GM12878 (cell line): Measurements from ENCODE around the gene ZCCHC4. TPM values are rescaled to one million over a fixed set of nuclear protein-coding genes. Genes with fewer than 3 reads are reported as not detected.

ENCODE experiments used
- ATAC-seq: fragments of 200-7000 bp; cut with Tn5 transposase; 3 replicates; pipeline ENCODE4 v1.9.1; 2020; ENCODE audit warnings: mild to moderate bottlenecking, moderate library complexity
- BruUV-seq: library from RNA; stranded (reverse); fragments of 400-500 nt; replicated peaks from 2 replicates; lab custom pipeline; 2021; lab: Mats Ljungman, UMichigan
- CTCF ChIA-PET: fragments of 300-600 bp; sonication (Branson Sonifier 250); formaldehyde crosslinking; extraction: SDS; loops from one replicate; lab custom pipeline; 2021; ENCODE audit warnings: inconsistent platforms; lab: Yijun Ruan, JAX
- POLR2A ChIA-PET: fragments of 350-600 bp; formaldehyde crosslinking; extraction: SDS; loops from one replicate; lab custom pipeline; 2021; ENCODE audit warnings: inconsistent platforms; lab: Charles Lee
- RAD21 ChIA-PET: fragments of 300-600 bp; sonication (Branson Sonifier 250); formaldehyde crosslinking; loops from one replicate; lab custom pipeline; 2023; ENCODE audit warnings: antibody characterized with exemption; ENCODE audit not compliant: unreplicated experiment; lab: Charles Lee
- SMC1A ChIA-PET: fragments of 300-600 bp; sonication (Branson Sonifier 250); formaldehyde crosslinking; loops from one replicate; lab custom pipeline; 2023; ENCODE audit not compliant: unreplicated experiment, uncharacterized antibody; lab: Charles Lee
- DNase-seq: peaks from one replicate; pipeline ENCODE4 v3.0.0-alpha.2; 2011; ENCODE audit warnings: low read depth, low spot score
- FAIRE-seq: peaks from 3 replicates; lab custom pipeline; 2011; peaks lifted over from hg19 to GRCh38; lab: Jason Lieb, UNC
- H2AFZ ChIP-seq: 2 replicates; pipeline ENCODE4 v1.6.0; 2011; ENCODE audit warnings: low read depth, low read length, control low read depth; ENCODE audit not compliant: control insufficient read depth
- H3K27ac ChIP-seq: 2 replicates; pipeline ENCODE4 v1.5.1; 2011; ENCODE audit warnings: control low read depth; ENCODE audit not compliant: control insufficient read depth, insufficient read depth
- H3K27me3 ChIP-seq, 2 experiments: replicated peaks in 1 of 2; 2 replicates each; pipeline versions ENCODE4 v1.6.0 to v1.6.1; 2011; ENCODE audit warnings: low read length in 1 of 2; ENCODE audit not compliant: control insufficient read depth in 2 of 2, insufficient read depth in 2 of 2
- H3K36me3 ChIP-seq, 2 experiments: 2 replicates each; pipeline ENCODE4 v1.5.1; 2011; ENCODE audit warnings: low read length in 1 of 2; ENCODE audit not compliant: control insufficient read depth in 2 of 2, insufficient read depth in 2 of 2
- H3K4me1 ChIP-seq: 2 replicates; pipeline ENCODE4 v1.6.1; 2011; ENCODE audit warnings: mild to moderate bottlenecking, low read length, moderate library complexity, mixed read lengths; ENCODE audit not compliant: control insufficient read depth, insufficient read depth
- H3K4me2 ChIP-seq: 2 replicates; pipeline ENCODE4 v1.6.0; 2011; ENCODE audit warnings: control low read depth; ENCODE audit not compliant: control insufficient read depth, insufficient read depth
- H3K4me3 ChIP-seq: fragments of 200-600 bp; sonication (generic); 2 replicates; pipeline ENCODE4 v1.5.1; 2016
- H3K79me2 ChIP-seq: 2 replicates; pipeline ENCODE4 v1.6.0; 2011; ENCODE audit warnings: low read length; ENCODE audit not compliant: control insufficient read depth, insufficient read depth
- H3K9ac ChIP-seq: 2 replicates; pipeline ENCODE4 v1.8.0; 2011; ENCODE audit warnings: low read length, control low read depth, mixed read lengths; ENCODE audit not compliant: control insufficient read depth, insufficient read depth
- H3K9me3 ChIP-seq: replicated peaks from 3 replicates; pipeline ENCODE4 v1.5.1; 2011; ENCODE audit warnings: mild to moderate bottlenecking, low read length; ENCODE audit not compliant: control insufficient read depth, insufficient read depth
- H4K20me1 ChIP-seq: 2 replicates; pipeline ENCODE4 v1.6.0; 2011; ENCODE audit not compliant: control insufficient read depth, insufficient read depth
- MAX ChIP-seq: IDR thresholded peaks from 2 replicates; pipeline ENCODE4 v1.6.1; 2012; ENCODE audit warnings: low read depth, low read length, improper control_type of control experiment
- WGBS: methylation state at CpG from one replicate; pipeline ENCODE4 v1.1.6; 2016; ENCODE audit warnings: low lambda C conversion rate; ENCODE audit not compliant: insufficient replicate concordance, insufficient coverage; ENCODE audit errors: missing lambda C conversion rate; 5-methylcytosine and 5-hydroxymethylcytosine counted together
- in situ Hi-C: fragments of 300-500 bp; cut with MboI; formaldehyde crosslinking; loops from 9 replicates; pipeline ENCODE4 v1.14.3; 2018; ENCODE audit warnings: mixed read lengths
- intact Hi-C: fragments of 100-400 bp; cut with micrococcal nuclease; formaldehyde crosslinking; loops from one replicate; pipeline ENCODE4 v1.14.2; 2022; ENCODE audit not compliant: unreplicated experiment
- polyA plus RNA-seq, 11 experiments: library from polyadenylated mRNA; depleted of rRNA in 4 of 11; unstranded in 6 of 11; stranded (reverse) in 5 of 11; fragments of >200 nt; fragmentation: Nextera tagmentation in 4 of 11; fragmentation: Illumina TruSeq in 1 of 11; extraction: Ambion mirVana in 4 of 11; extraction: Trizol in 1 of 11; gene quantifications; 1 replicate in 1 of 11; 2 replicates in 10 of 11; pipeline versions ENCODE4 v1.2.1 to v1.2.3, GENCODE V29; 2011 to 2016; ENCODE audit warnings: inconsistent platforms in 2 of 11, missing spikeins in 2 of 11, low read depth in 1 of 11
- total RNA-seq, 4 experiments: library from RNA; depleted of rRNA in 3 of 4; stranded (reverse); fragments of >200 nt in 3 of 4; fragmentation: Illumina TruSeq in 1 of 4; extraction: Trizol in 1 of 4; gene quantifications; 2 replicates each; pipeline versions ENCODE4 v1.2.1 to v1.2.3, GENCODE V29; 2013 to 2021

ZCCHC4 gene
- total and polyA plus RNA-seq, 10 of the 15 experiments (the other 5 are each of a cell fraction or from before 2014, with no cell fraction given) = 3.2 to 17.7 (median 12.7) TPM

GRCh38 chr4:25417014-25417413, 104.4 kb downstream of the ZCCHC4 start:
- peaks cover 0 to 10% of the 10 kb centered on the region in 2 experiments; a peak in 3 of 4 replicates for H3K36me3 ChIP-seq
- no peak for FAIRE-seq
- no peak overlapping the region for H3K9ac ChIP-seq
- no peak overlapping the region for H3K4me2 ChIP-seq
- TF ChIP-seq MAX = no peak
- BruUV-seq = no TSS peak
- ChIA-PET POLR2A (interaction anchor here (0.7 kb wide), 1 partner anchor 187 kb away, joined by 3 read pairs; no protein-coding TSS in a partner anchor), RAD21 (no interaction called here), CTCF (interaction anchor here (0.8 to 1.7 kb wide), 2 partner anchors 9 to 350 kb away, joined by 3 read pairs; no protein-coding TSS in a partner anchor), SMC1A (no interaction called here)
- no peak for ATAC-seq
- no peak overlapping the region for H3K4me3 ChIP-seq
- no peak overlapping the region for H2AFZ ChIP-seq
- H3K9me3 ChIP-seq = no peaks in the 10 kb centered on the region
- in situ Hi-C loops (no loop called here), intact Hi-C loops (no loop called here)
- H3K27ac ChIP-seq = no peak overlapping the region
- H3K4me1 ChIP-seq = peaks cover 3% of the 10 kb centered on the region; the same call in 1 of the 2 replicates
- 83% methylated on average over 1 of the region's 2 CpGs for WGBS
- no peaks in the 10 kb centered on the region for H3K27me3 ChIP-seq
- H4K20me1 ChIP-seq = no peaks in the 10 kb centered on the region
- DNase-seq = no peak
- no peaks in the 10 kb centered on the region for H3K79me2 ChIP-seq

Other genes starting within 250 kb of the ZCCHC4 start
- gene SEPSECS, start 152.3 kb upstream of the ZCCHC4 start, total RNA-seq (2014; rRNA removed) = 7.4 and 7.6 TPM in 2 replicates
- 7.1 and 7.8 TPM in 2 replicates for gene SEPSECS, start 152.3 kb upstream of the ZCCHC4 start, total RNA-seq (2014; rRNA removed; fragmentation: Illumina TruSeq; extraction: Trizol)
- 7.1 and 7.2 TPM in 2 replicates for gene SEPSECS, start 152.3 kb upstream of the ZCCHC4 start, total RNA-seq (2021)
- 15.8 and 20.8 TPM in 2 replicates for gene SEPSECS, start 152.3 kb upstream of the ZCCHC4 start, polyA plus RNA-seq (2011; rRNA removed)
- 5.8 and 6.6 TPM in 2 replicates for gene SEPSECS, start 152.3 kb upstream of the ZCCHC4 start, polyA plus RNA-seq (2014; fragmentation: Illumina TruSeq; extraction: Trizol)
- 1 to 10 TPM; 2.8 to 2.9 TPM for gene SEPSECS, start 152.3 kb upstream of the ZCCHC4 start, polyA plus RNA-seq (2014; fragmentation: Nextera tagmentation; extraction: Ambion mirVana)
- gene SEPSECS, start 152.3 kb upstream of the ZCCHC4 start, polyA plus RNA-seq (2014; rRNA removed) = 5.1 and 5.5 TPM in 2 replicates
- gene SEPSECS, start 152.3 kb upstream of the ZCCHC4 start, polyA plus RNA-seq (2016; fragmentation: Nextera tagmentation; extraction: Ambion mirVana) = 1 to 10 TPM; 8.1 to 8.6 TPM
- 46.0 and 57.8 TPM in 2 replicates for gene PI4K2B, start 78.7 kb upstream of the ZCCHC4 start, total RNA-seq (2014; rRNA removed)
- gene PI4K2B, start 78.7 kb upstream of the ZCCHC4 start, total RNA-seq (2014; rRNA removed; fragmentation: Illumina TruSeq; extraction: Trizol) = 52.0 and 52.5 TPM in 2 replicates
- 41.2 and 44.9 TPM in 2 replicates for gene PI4K2B, start 78.7 kb upstream of the ZCCHC4 start, total RNA-seq (2021)
- 37.5 and 72.8 TPM in 2 replicates for gene PI4K2B, start 78.7 kb upstream of the ZCCHC4 start, polyA plus RNA-seq (2011; rRNA removed)
- 40.1 and 58.6 TPM in 2 replicates for gene PI4K2B, start 78.7 kb upstream of the ZCCHC4 start, polyA plus RNA-seq (2014; fragmentation: Illumina TruSeq; extraction: Trizol)
- 10 to 100 TPM; 12.9 to 18.2 TPM for gene PI4K2B, start 78.7 kb upstream of the ZCCHC4 start, polyA plus RNA-seq (2014; fragmentation: Nextera tagmentation; extraction: Ambion mirVana)
- gene PI4K2B, start 78.7 kb upstream of the ZCCHC4 start, polyA plus RNA-seq (2014; rRNA removed) = 28.0 and 32.6 TPM in 2 replicates
- 10 to 100 TPM; 50.0 to 55.3 TPM for gene PI4K2B, start 78.7 kb upstream of the ZCCHC4 start, polyA plus RNA-seq (2016; fragmentation: Nextera tagmentation; extraction: Ambion mirVana)
- 27.8 and 29.8 TPM in 2 replicates for gene ANAPC4, start 64.5 kb downstream of the ZCCHC4 start, total RNA-seq (2014; rRNA removed)
- gene ANAPC4, start 64.5 kb downstream of the ZCCHC4 start, total RNA-seq (2014; rRNA removed; fragmentation: Illumina TruSeq; extraction: Trizol) = 31.5 and 36.2 TPM in 2 replicates
- gene ANAPC4, start 64.5 kb downstream of the ZCCHC4 start, total RNA-seq (2021) = 27.6 and 28.2 TPM in 2 replicates
- 31.6 and 58.9 TPM in 2 replicates for gene ANAPC4, start 64.5 kb downstream of the ZCCHC4 start, polyA plus RNA-seq (2011; rRNA removed)
- gene ANAPC4, start 64.5 kb downstream of the ZCCHC4 start, polyA plus RNA-seq (2014; fragmentation: Illumina TruSeq; extraction: Trizol) = 40.1 and 51.2 TPM in 2 replicates
- 10 to 100 TPM; 16.3 to 17.0 TPM for gene ANAPC4, start 64.5 kb downstream of the ZCCHC4 start, polyA plus RNA-seq (2014; fragmentation: Nextera tagmentation; extraction: Ambion mirVana)
- gene ANAPC4, start 64.5 kb downstream of the ZCCHC4 start, polyA plus RNA-seq (2014; rRNA removed) = 24.5 and 27.0 TPM in 2 replicates
- 10 to 100 TPM; 44.3 to 50.2 TPM for gene ANAPC4, start 64.5 kb downstream of the ZCCHC4 start, polyA plus RNA-seq (2016; fragmentation: Nextera tagmentation; extraction: Ambion mirVana)